Endothelial cell of umbilical vein (primary cell): Measurements from ENCODE around the gene NTF4. TPM values are rescaled to one million over a fixed set of nuclear protein-coding genes. Genes with fewer than 3 reads are reported as not detected.
"Not testable (repeated sequence)": the region's sequence is repeated elsewhere in the genome, so short reads cannot be mapped to it uniquely, and the experiment has no call there.

ENCODE experiments used
- BruUV-seq: library from RNA; stranded (reverse); fragments of 400-500 nt; replicated peaks from 2 replicates; lab custom pipeline; 2021; lab: Mats Ljungman, UMichigan
- CTCF ChIA-PET: fragments of 300-600, 350-600 bp; sonication (Branson Sonifier 250); formaldehyde crosslinking; loops from one replicate; lab custom pipeline; 2021; ENCODE audit warnings: antibody characterized with exemption, inconsistent platforms; lab: Charles Lee
- POLR2A ChIA-PET: fragments of 300-600, 350-600 bp; sonication (Branson Sonifier 250); formaldehyde crosslinking; loops from one replicate; lab custom pipeline; 2021; ENCODE audit warnings: antibody characterized with exemption, inconsistent platforms; lab: Charles Lee
- DNase-seq: peaks from one replicate; pipeline ENCODE4 v3.0.0-alpha.2; 2011; ENCODE audit warnings: low read depth, low spot score
- FAIRE-seq: peaks from 2 replicates; lab custom pipeline; 2011; peaks lifted over from hg19 to GRCh38; lab: Jason Lieb, UNC
- H2AFZ ChIP-seq: 2 replicates; pipeline ENCODE4 v1.6.0; 2012; ENCODE audit warnings: low read depth, low read length, control low read depth, inconsistent platforms
- H3K27ac ChIP-seq: 2 replicates; pipeline ENCODE4 v1.5.1; 2011; ENCODE audit warnings: low read depth, mild to moderate bottlenecking, control low read depth, low read length, moderate library complexity; ENCODE audit not compliant: insufficient read depth
- H3K27me3 ChIP-seq, 2 experiments: 2 replicates each; pipeline versions ENCODE4 v1.6.0 to v1.6.1; 2011; ENCODE audit warnings: low read length in 2 of 2, mixed read lengths in 1 of 2; ENCODE audit not compliant: control insufficient read depth in 2 of 2, insufficient read depth in 2 of 2
- H3K36me3 ChIP-seq, 2 experiments: 2 replicates in 1 of 2; 3 replicates in 1 of 2; pipeline ENCODE4 v1.5.1; 2011; ENCODE audit warnings: low read length in 2 of 2, mild to moderate bottlenecking in 1 of 2, moderate library complexity in 1 of 2; ENCODE audit not compliant: control insufficient read depth in 2 of 2, insufficient read depth in 2 of 2; ENCODE audit errors: extremely low read depth in 1 of 2
- H3K4me1 ChIP-seq: 3 replicates; pipeline ENCODE4 v1.5.1; 2011; ENCODE audit warnings: mild to moderate bottlenecking, low read length; ENCODE audit not compliant: control insufficient read depth, insufficient read depth; ENCODE audit errors: extremely low read depth
- H3K4me2 ChIP-seq: 2 replicates; pipeline ENCODE4 v1.6.1; 2011; ENCODE audit warnings: low read length, control low read depth, mixed read lengths; ENCODE audit not compliant: insufficient read depth
- H3K4me3 ChIP-seq, 3 experiments: fragments of 200-600 bp in 1 of 3; sonication (generic), shearing (Covaris generic) in 1 of 3; replicated peaks in 1 of 3; 2 replicates each; pipeline ENCODE4 v1.5.1; 2011 to 2016; ENCODE audit warnings: control low read depth in 3 of 3, low read length in 3 of 3, mild to moderate bottlenecking in 2 of 3, inconsistent platforms in 1 of 3, low read depth in 1 of 3, moderate library complexity in 1 of 3; ENCODE audit not compliant: insufficient read depth in 1 of 3
- H3K79me2 ChIP-seq: 2 replicates; pipeline ENCODE4 v1.6.0; 2012; ENCODE audit warnings: low read length, inconsistent platforms; ENCODE audit not compliant: control insufficient read depth, insufficient read depth
- H3K9ac ChIP-seq: replicated peaks from 2 replicates; pipeline ENCODE3; 2011; ENCODE audit warnings: low read length, control low read depth; ENCODE audit not compliant: insufficient read depth; ENCODE audit errors: extremely low read depth
- H3K9me1 ChIP-seq: replicated peaks from 3 replicates; pipeline ENCODE4 v1.6.0; 2011; ENCODE audit warnings: mild to moderate bottlenecking, low read length; ENCODE audit not compliant: control insufficient read depth, insufficient read depth; ENCODE audit errors: extremely low read depth
- H3K9me3 ChIP-seq: replicated peaks from 2 replicates; pipeline ENCODE4 v1.5.1; 2012; ENCODE audit warnings: low read length, inconsistent platforms; ENCODE audit not compliant: control insufficient read depth, insufficient read depth
- H4K20me1 ChIP-seq: replicated peaks from 2 replicates; pipeline ENCODE3; 2011; ENCODE audit warnings: mild to moderate bottlenecking, low read length; ENCODE audit not compliant: control insufficient read depth, insufficient read depth; ENCODE audit errors: extremely low read depth
- CTCF ChIP-seq, 2 donors: IDR thresholded peaks; 1 replicate in 1 of 2; 2 replicates in 1 of 2; pipeline ENCODE4 v1.5.1; 2011; ENCODE audit warnings: low read length in 2 of 2, mild to moderate bottlenecking in 2 of 2, moderate library complexity in 2 of 2, control low read depth in 1 of 2, inconsistent platforms in 1 of 2, low read depth in 1 of 2; ENCODE audit not compliant: insufficient read depth in 1 of 2; ENCODE audit errors: extremely low read depth in 1 of 2
- EZH2 ChIP-seq: IDR thresholded peaks from 2 replicates; pipeline ENCODE4 v1.6.1; 2012; ENCODE audit warnings: borderline replicate concordance, low read depth, mild to moderate bottlenecking, moderate library complexity, low read length, inconsistent platforms; ENCODE audit not compliant: severe bottlenecking
- FOS ChIP-seq: IDR thresholded peaks from 2 replicates; pipeline ENCODE4 v1.6.1; 2011; ENCODE audit warnings: mild to moderate bottlenecking, low read length, moderate library complexity, borderline replicate concordance; ENCODE audit not compliant: insufficient read depth
- JUN ChIP-seq: IDR thresholded peaks from 2 replicates; pipeline ENCODE4 v1.6.1; 2011; ENCODE audit warnings: borderline replicate concordance, low read depth; ENCODE audit not compliant: insufficient read length, insufficient read depth
- MAX ChIP-seq: IDR thresholded peaks from 2 replicates; pipeline ENCODE4 v1.6.1; 2011; ENCODE audit not compliant: insufficient read depth, insufficient read length
- MYC ChIP-seq: IDR thresholded peaks from one replicate; pipeline ENCODE4 v1.6.1; 2011; ENCODE audit warnings: mild to moderate bottlenecking, low read depth, low read length
- POLR2A ChIP-seq: IDR thresholded peaks from 2 replicates; pipeline ENCODE4 v1.6.1; 2012; ENCODE audit warnings: low read depth, mild to moderate bottlenecking, control low read depth, low read length
- POLR2AphosphoS5 ChIP-seq: IDR thresholded peaks from 2 replicates; pipeline ENCODE4 v1.6.1; 2012; ENCODE audit warnings: low read depth, mild to moderate bottlenecking, control low read depth, low read length, moderate library complexity; ENCODE audit not compliant: insufficient read depth
- dilution Hi-C: fragments of 300-500 bp; cut with MboI; formaldehyde crosslinking; loops from one replicate; pipeline ENCODE4 v1.15.0; 2019; ENCODE audit warnings: low sequenced_read_pairs; ENCODE audit not compliant: extremely low pct_ligation_motif_present
- intact Hi-C: fragments of 100-400 bp; cut with micrococcal nuclease; formaldehyde crosslinking; loops from one replicate; pipeline ENCODE4 v1.10.0; 2022
- polyA plus RNA-seq, 4 experiments: library from polyadenylated mRNA; depleted of rRNA in 3 of 4; stranded (reverse) in 3 of 4; unstranded in 1 of 4; fragments of >200 nt; gene quantifications; 2 replicates each; pipeline versions ENCODE4 v1.2.1 to v1.2.3, GENCODE V29; 2011 to 2012; ENCODE audit warnings: missing spikeins in 1 of 4
- total RNA-seq: library from RNA; stranded (reverse); gene quantifications from 2 replicates; pipeline ENCODE4 v1.2.3, GENCODE V29; 2021

Gene NTF4
- total and polyA plus RNA-seq, 2 donors (not counting 3 experiments of a cell fraction or from before 2014, with no cell fraction given) = not detected

DNA sequence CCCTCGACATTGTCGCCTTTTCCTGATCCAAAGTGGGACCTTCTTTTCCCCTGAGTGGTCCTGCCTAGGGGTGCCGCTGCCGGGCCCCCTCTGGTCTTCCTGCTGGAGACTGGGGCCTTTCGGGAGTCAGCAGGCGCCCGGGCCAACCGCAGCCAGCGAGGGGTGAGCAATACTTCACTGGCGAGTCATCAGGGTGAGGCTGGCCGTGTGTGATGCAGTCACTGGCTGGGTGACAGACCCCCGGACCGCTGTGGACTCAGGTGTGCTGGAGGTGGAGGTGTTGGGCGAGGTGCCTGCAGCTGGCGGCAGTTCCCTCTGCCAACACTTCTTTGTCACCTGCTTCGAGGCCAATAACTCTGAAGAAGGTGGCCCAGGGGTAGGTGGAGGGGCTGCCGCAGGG, 22.4 kb downstream of the NTF4 start:
- Histone ChIP-seq H2AFZ (no peak overlapping the region), H3K4me2 (no peak overlapping the region), H3K9me3 (no peaks in the 10 kb centered on the region), H3K9me1 (no peaks in the 10 kb centered on the region), H3K27ac (no peak overlapping the region), H3K4me3 (no peak overlapping the region), H3K79me2 (no peaks in the 10 kb centered on the region), H3K4me1 (no peaks in the 10 kb centered on the region), H3K36me3 (no peaks in the 10 kb centered on the region), H3K9ac (no peak overlapping the region), H4K20me1 (no peaks in the 10 kb centered on the region), H3K27me3 (no peaks in the 10 kb centered on the region)
- BruUV-seq = no TSS peak
- CTCF ChIA-PET = no interaction called here
- dilution Hi-C loops (no loop called here), intact Hi-C loops (no loop called here)
- no peak for FAIRE-seq
- DNase-seq = no peak
- POLR2A ChIA-PET = no interaction called here
- TF ChIP-seq EZH2 (no peak), POLR2AphosphoS5 (no peak), MAX (no peak), JUN (no peak), FOS (no peak), POLR2A (no peak), MYC (no peak), CTCF (IDR thresholded peaks at IDR 0.05; ENCODE audit: extremely low read depth in 1 of 2, insufficient read depth in 1 of 2, low read depth in 1 of 2, low read length in 2 of 2) (no peak)

GRCh38 chr19:49039736-49040135, 24.9 kb downstream of the NTF4 start:
- not testable (repeated sequence) for FAIRE-seq, BruUV-seq
- CTCF ChIA-PET = interaction anchor here (0.9 kb wide), 1 partner anchor 42 kb away, joined by 3 read pairs; no protein-coding TSS in a partner anchor

DNA sequence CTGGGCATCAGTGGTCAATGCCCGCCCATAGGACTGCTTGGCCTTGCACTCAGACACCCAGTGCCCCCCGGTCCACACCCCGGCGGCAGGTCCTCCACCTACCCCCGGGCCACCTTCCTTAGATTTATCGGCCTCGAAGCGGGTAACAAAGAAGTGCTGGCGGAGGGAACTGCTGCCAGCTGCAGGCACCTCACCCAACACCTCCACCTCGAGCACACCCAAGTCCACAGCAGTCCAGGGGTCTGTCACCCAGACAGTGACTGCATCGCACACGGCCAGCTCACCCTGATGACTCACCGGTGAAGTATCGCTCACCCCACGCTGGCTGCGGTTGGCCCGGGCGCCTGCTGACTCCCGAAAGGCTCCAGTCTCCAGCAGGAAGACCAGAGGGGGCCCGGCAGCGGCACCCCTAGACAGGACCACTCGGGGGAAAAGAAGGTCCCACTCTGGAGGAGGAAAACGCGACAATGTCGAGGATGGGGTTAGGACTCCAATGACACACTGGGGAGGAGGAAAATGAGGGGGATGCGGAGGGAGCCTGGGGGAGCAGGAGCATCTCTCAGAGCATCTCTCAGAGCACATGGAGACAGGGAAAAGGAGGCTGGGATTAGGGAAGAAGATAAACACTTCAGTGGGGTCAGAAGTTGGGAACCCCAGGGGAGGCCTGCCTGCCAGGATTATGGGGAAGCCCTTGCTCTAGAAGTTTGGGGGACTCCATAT, 25.9 kb downstream of the NTF4 start:
- H4K20me1 ChIP-seq, H3K27me3 ChIP-seq, H3K4me3 ChIP-seq, H3K4me2 ChIP-seq, H3K36me3 ChIP-seq, H3K9me1 ChIP-seq, FAIRE-seq, CTCF ChIA-PET, intact Hi-C loops, dilution Hi-C loops, DNase-seq, H3K4me1 ChIP-seq, POLR2A ChIA-PET, H2AFZ ChIP-seq, H3K9ac ChIP-seq, H3K9me3 ChIP-seq, H3K79me2 ChIP-seq, H3K27ac ChIP-seq, BruUV-seq: not testable (repeated sequence)

More at GRCh38 chr19:49039736-49040135, 24.9 kb downstream of the NTF4 start:
- DNase-seq, POLR2A ChIA-PET, H4K20me1 ChIP-seq, dilution Hi-C loops, H3K27ac ChIP-seq, H3K9me1 ChIP-seq, H3K4me1 ChIP-seq, H3K9me3 ChIP-seq, intact Hi-C loops, H3K36me3 ChIP-seq, H2AFZ ChIP-seq, H3K9ac ChIP-seq, H3K27me3 ChIP-seq, H3K4me3 ChIP-seq, H3K4me2 ChIP-seq, H3K79me2 ChIP-seq: not testable (repeated sequence)
